ENCODE measurements around the gene CCHCR1. TPM values are rescaled to one million over a fixed set of nuclear protein-coding genes. Genes with fewer than 3 reads are reported as not detected.

CCHCR1 gene
- total RNA-seq, 1 experiment from 2014 or later = 45.5 TPM

- no peaks in the 10 kb centered on the region for H3K79me1 ChIP-seq (ENCODE audit: insufficient read depth, low read depth, low read length, poor library complexity, severe bottlenecking)
- no peak overlapping the region for H3K4me2 ChIP-seq (ENCODE audit: insufficient read depth, insufficient read length, low read length)
- no CpG with 5 or more reads among the region's 3 CpGs for WGBS (ENCODE audit: extremely low coverage, insufficient read length, low lambda C conversion rate)
- Mint-ChIP-seq H3K9me3 (no peaks in the 10 kb centered on the region), H3K36me3 (ENCODE audit: insufficient read depth in 1 of 3, low read depth in 3 of 3) (no peaks in the 10 kb centered on the region), H3K27me3 (ENCODE audit: low read depth) (no peaks in the 10 kb centered on the region; the same call in 1 of the 2 replicates), H3K27ac (no peak overlapping the region; a peak in 1 of 7 replicates), H3K4me1 (peaks cover 16 to 21% of the 10 kb centered on the region in 2 experiments), H3K4me3 (no peak overlapping the region)
- no peak for DNase-seq
- no peaks in the 10 kb centered on the region for H4K20me1 ChIP-seq (ENCODE audit: control insufficient read depth, insufficient read depth, insufficient read length)
- H2AK5ac ChIP-seq (ENCODE audit: insufficient read length, low read length) = no peak overlapping the region
- no peak overlapping the region for H4K91ac ChIP-seq (ENCODE audit: insufficient read length, low read depth, low read length)
- no peak overlapping the region for H3K14ac ChIP-seq (ENCODE audit: insufficient read depth, low read length)
- H2AFZ ChIP-seq (ENCODE audit: low read length) = no peak overlapping the region
- H3K79me2 ChIP-seq (ENCODE audit: insufficient read depth, low read length) = no peaks in the 10 kb centered on the region
- H3K9me3 ChIP-seq (ENCODE audit: control insufficient read depth, low read depth, low read length) = no peaks in the 10 kb centered on the region
- H2BK12ac ChIP-seq (ENCODE audit: insufficient read length, low read depth, low read length) = no peak overlapping the region
- H3K23me2 ChIP-seq (ENCODE audit: insufficient read length, low read depth, low read length, poor library complexity, severe bottlenecking) = no peaks in the 10 kb centered on the region
- H2BK5ac ChIP-seq (ENCODE audit: insufficient read length, low read length) = no peak overlapping the region
- H3K23ac ChIP-seq (ENCODE audit: insufficient read length, low read depth, low read length) = no peak overlapping the region
- H3K27ac ChIP-seq (ENCODE audit: insufficient read length, low read depth, low read length) = no peak overlapping the region
- H3K9ac ChIP-seq (ENCODE audit: extremely low read depth, insufficient read length, low read length) = no peak overlapping the region
- H4K8ac ChIP-seq (replicated peaks; ENCODE audit: insufficient read length, low read depth, low read length) = no peak overlapping the region
- H3K4ac ChIP-seq (ENCODE audit: low read depth, low read length) = no peak overlapping the region
- no peak for TF ChIP-seq CTCF (conservative IDR thresholded peaks at IDR 0.05)
- no peak overlapping the region for H3T11ph ChIP-seq (ENCODE audit: low read length)
- H3K27me3 ChIP-seq (ENCODE audit: insufficient read depth, low read length) = no peaks in the 10 kb centered on the region
- H3K18ac ChIP-seq (ENCODE audit: insufficient read length, low read depth, low read length) = no peak overlapping the region
- H2BK15ac ChIP-seq (ENCODE audit: low read depth, low read length) = no peak overlapping the region
- H3K56ac ChIP-seq (ENCODE audit: insufficient read length, low read depth, low read length) = no peak overlapping the region
- H2BK20ac ChIP-seq (ENCODE audit: low read depth, low read length, poor library complexity, severe bottlenecking) = no peak overlapping the region
- no peak overlapping the region for H4K5ac ChIP-seq (ENCODE audit: insufficient read length, low read depth, low read length)
- no peak overlapping the region for H2BK120ac ChIP-seq (ENCODE audit: low read depth, low read length, poor library complexity, severe bottlenecking)
- peaks cover 2% of the 10 kb centered on the region; the same call in 1 of the 2 replicates for H3K4me1 ChIP-seq (ENCODE audit: insufficient read depth, low read length)
These were observed 63.2 kb downstream of the CCHCR1 start for GRCh38 chr6:31094389-31094881.
